KMS-11 (cell line): ENCODE measurements around the gene PAK1IP1.
A peak's percentile ranks its signal among the peaks of the same experiment; 100 is the strongest.

Source experiments
- H2AFZ ChIP-seq: fragments of 200-600 bp; sonication (generic); 2 replicates; pipeline ENCODE4 v1.6.1; 2016; ENCODE audit warnings: antibody characterized with exemption, mixed run types, low read depth
- H3K27ac ChIP-seq: fragments of 200-600 bp; sonication (generic); 2 replicates; pipeline ENCODE4 v1.6.1; 2016; ENCODE audit warnings: mild to moderate bottlenecking, mixed run types
- H3K27me3 ChIP-seq: fragments of 200-600 bp; sonication (generic); 2 replicates; pipeline ENCODE4 v1.6.1; 2017; ENCODE audit warnings: mild to moderate bottlenecking, low read depth, mixed run types, moderate library complexity; ENCODE audit not compliant: insufficient read depth
- H3K36me3 ChIP-seq: fragments of 200-600 bp; sonication (generic); 2 replicates; pipeline ENCODE4 v1.6.1; 2017; ENCODE audit warnings: mild to moderate bottlenecking, mixed run types; ENCODE audit not compliant: insufficient read depth
- H3K4me1 ChIP-seq: fragments of 200-600 bp; sonication (generic); 2 replicates; pipeline ENCODE4 v1.6.1; 2016; ENCODE audit warnings: mild to moderate bottlenecking, low read depth, mixed run types; ENCODE audit not compliant: poor library complexity, severe bottlenecking
- H3K4me2 ChIP-seq: fragments of 200-600 bp; sonication (generic); 2 replicates; pipeline ENCODE4 v1.7.0; 2016; ENCODE audit warnings: mild to moderate bottlenecking, mixed run types
- H3K4me3 ChIP-seq: fragments of 200-600 bp; sonication (generic); IDR thresholded peaks from 2 replicates; pipeline ENCODE4 v1.6.1; 2017; ENCODE audit warnings: low read depth, low read length, mixed read lengths; ENCODE audit not compliant: insufficient read depth
- H3K79me2 ChIP-seq: fragments of 200-600 bp; sonication (generic); 2 replicates; pipeline ENCODE4 v1.6.1; 2016; ENCODE audit warnings: low read depth, mixed run types; ENCODE audit not compliant: insufficient read depth
- H3K9ac ChIP-seq: fragments of 200-600 bp; sonication (generic); 2 replicates; pipeline ENCODE4 v1.6.1; 2016; ENCODE audit warnings: mild to moderate bottlenecking, mixed run types
- H4K20me1 ChIP-seq: fragments of 200-600 bp; sonication (generic); 2 replicates; pipeline ENCODE4 v1.6.1; 2016; ENCODE audit warnings: mild to moderate bottlenecking, mixed run types; ENCODE audit not compliant: insufficient read depth
- TF ChIP-seq, protein P1 (sequence below): fragments of 200-600 bp; sonication (generic); conservative IDR thresholded peaks from 2 replicates; pipeline ENCODE4 v1.6.1; 2017; ENCODE audit warnings: low read depth, mild to moderate bottlenecking, antibody characterized with exemption, low read length, moderate library complexity, mixed read lengths

PAK1IP1 gene

DNA sequence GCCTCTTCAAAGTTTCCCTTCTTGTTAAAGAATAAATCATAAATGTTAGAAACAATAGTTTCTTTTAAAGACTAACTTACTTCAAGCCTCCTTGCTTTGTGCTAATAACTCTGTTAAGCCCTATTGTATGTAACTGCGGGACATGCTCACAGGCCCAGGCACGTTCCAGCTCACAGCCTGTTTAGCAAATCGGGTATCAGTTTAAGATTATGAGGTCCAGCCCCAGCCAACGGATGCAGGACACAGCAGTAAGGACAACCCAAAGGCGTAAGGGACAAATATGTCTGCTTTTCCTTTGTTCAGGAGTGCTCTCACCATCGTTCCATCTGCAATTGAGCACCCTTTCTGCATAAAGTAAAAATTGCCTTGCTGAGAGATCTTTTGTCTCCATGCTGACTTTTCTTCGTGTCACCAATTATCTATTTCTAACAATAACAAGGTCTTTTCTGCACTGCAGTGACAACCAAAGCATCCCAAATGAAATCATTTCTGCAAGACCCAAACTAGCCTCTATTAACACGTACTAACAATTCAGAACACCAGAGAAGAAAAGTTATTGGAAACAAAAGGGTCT lies 1.7 kb upstream of the PAK1IP1 start:
- peaks cover 24% of the 10 kb centered on the region for H3K4me1 ChIP-seq
- H2AFZ ChIP-seq, result no peak overlapping the region
- H4K20me1 ChIP-seq, result no peaks in the 10 kb centered on the region
- no peak overlapping the region for H3K27ac ChIP-seq
- no peak overlapping the region for H3K4me3 ChIP-seq
- 0 out of 2 replicates have a peak, but pooled peaks cover 3% of the 10 kb centered on the region for H3K36me3 ChIP-seq
- TF ChIP-seq, protein P1, sequence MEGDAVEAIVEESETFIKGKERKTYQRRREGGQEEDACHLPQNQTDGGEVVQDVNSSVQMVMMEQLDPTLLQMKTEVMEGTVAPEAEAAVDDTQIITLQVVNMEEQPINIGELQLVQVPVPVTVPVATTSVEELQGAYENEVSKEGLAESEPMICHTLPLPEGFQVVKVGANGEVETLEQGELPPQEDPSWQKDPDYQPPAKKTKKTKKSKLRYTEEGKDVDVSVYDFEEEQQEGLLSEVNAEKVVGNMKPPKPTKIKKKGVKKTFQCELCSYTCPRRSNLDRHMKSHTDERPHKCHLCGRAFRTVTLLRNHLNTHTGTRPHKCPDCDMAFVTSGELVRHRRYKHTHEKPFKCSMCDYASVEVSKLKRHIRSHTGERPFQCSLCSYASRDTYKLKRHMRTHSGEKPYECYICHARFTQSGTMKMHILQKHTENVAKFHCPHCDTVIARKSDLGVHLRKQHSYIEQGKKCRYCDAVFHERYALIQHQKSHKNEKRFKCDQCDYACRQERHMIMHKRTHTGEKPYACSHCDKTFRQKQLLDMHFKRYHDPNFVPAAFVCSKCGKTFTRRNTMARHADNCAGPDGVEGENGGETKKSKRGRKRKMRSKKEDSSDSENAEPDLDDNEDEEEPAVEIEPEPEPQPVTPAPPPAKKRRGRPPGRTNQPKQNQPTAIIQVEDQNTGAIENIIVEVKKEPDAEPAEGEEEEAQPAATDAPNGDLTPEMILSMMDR, result no peak
- peak overlapping the region; percentile 84 for H3K4me2 ChIP-seq
- no peaks in the 10 kb centered on the region for H3K27me3 ChIP-seq
- no peak overlapping the region for H3K9ac ChIP-seq
- H3K79me2 ChIP-seq, result peaks cover 39% of the 10 kb centered on the region

DNA sequence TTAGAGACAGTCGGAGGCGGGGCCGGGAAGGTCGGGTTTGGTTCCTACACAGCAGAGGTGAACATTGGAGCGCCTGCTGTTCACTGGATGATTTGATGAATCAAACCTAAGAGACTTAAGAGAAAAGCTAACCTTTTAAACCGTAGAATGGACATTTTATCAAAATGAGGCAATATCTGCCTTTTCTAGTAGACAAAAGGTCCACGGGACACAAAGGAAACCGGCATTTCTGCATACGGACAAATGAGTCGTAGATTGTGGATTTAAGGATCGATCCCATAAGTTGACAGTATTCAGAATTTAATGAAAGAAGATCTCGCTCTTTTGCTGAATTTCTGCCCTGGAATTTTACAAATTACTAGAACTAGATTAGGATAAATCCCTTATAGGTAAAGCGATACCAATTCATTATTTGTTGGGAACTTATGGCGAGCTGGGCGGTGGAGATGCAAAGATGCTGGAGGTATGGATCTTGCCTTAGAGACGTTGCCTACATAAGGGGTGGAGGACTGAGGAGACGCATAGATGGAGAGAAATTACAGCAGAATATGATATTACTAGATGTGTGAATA lies 400 bp downstream of the PAK1IP1 start:
- peak overlapping the region; percentile 79 for H2AFZ ChIP-seq

DNA sequence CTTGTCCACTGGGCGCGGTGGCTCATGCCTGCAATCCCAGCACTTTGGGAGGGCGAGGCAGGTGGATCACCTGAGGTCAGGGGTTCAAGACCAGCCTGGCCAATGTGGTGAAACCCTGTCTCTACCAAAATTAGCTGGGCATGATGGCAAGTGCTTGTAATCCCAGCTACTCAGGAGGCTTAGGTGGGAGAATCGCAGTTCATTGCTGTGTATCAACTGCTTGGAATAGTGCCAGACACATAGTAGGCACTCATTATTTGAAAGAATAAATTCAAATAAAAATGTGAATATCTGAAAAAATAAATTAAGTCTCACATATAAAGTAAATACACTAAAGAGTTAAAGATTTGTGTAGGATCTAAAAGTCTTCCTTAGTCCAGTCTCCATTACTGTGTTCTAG lies 1.9 kb downstream of the PAK1IP1 start:
- H3K9ac ChIP-seq, result no peak overlapping the region; the same call in 1 of the 2 replicates
- H2AFZ ChIP-seq, result no peak overlapping the region
- peaks cover 46% of the 10 kb centered on the region for H3K79me2 ChIP-seq
- H3K4me1 ChIP-seq, result peaks cover 34% of the 10 kb centered on the region
- H3K27ac ChIP-seq, result no peak overlapping the region
- TF ChIP-seq, protein P1, result no peak
- H3K36me3 ChIP-seq, result peaks cover 3% of the 10 kb centered on the region; the same call in 1 of the 2 replicates
- H3K27me3 ChIP-seq, result no peaks in the 10 kb centered on the region
- no peaks in the 10 kb centered on the region for H4K20me1 ChIP-seq
- no peak overlapping the region for H3K4me3 ChIP-seq
- H3K4me2 ChIP-seq, result peak overlapping the region; percentile 88

More for the DNA sequence above, 400 bp downstream of the PAK1IP1 start:
- H3K79me2 ChIP-seq, result peaks cover 46% of the 10 kb centered on the region
- peaks cover 3% of the 10 kb centered on the region; the same call in 1 of the 2 replicates for H3K36me3 ChIP-seq
- no peaks in the 10 kb centered on the region for H3K27me3 ChIP-seq
- H3K9ac ChIP-seq, result peak overlapping the region; percentile 89
- peak overlapping the region; percentile 89 for H3K27ac ChIP-seq
- TF ChIP-seq, protein P1, result no peak
- H4K20me1 ChIP-seq, result no peaks in the 10 kb centered on the region
- H3K4me3 ChIP-seq, result peak overlapping the region; percentile 24
- H3K4me2 ChIP-seq, result peak overlapping the region; percentile 88
- peaks cover 24% of the 10 kb centered on the region for H3K4me1 ChIP-seq

DNA sequence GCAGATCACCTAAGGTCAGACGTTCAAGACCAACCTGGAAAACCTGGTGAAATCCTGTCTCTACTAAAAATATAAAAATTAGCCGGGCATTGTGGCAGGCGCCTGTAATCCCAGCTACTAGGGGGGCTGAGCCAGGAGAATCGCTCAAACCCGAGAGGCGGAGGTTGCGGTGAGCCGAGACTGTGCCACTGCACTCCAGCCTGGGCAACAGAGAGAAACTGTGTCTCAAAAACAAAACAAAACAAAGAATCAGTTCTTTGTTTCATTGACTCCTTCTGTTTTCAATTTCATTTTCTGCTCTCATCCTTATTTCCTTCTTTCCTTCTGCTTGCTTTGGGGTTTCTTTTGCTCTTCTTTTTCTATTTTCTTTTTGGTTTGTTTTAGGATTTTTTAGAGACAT lies 19.2 kb downstream of the PAK1IP1 start:
- no peak overlapping the region for H3K4me3 ChIP-seq
- H3K79me2 ChIP-seq, result no peaks in the 10 kb centered on the region
- no peaks in the 10 kb centered on the region for H4K20me1 ChIP-seq
- H3K27ac ChIP-seq, result peak overlapping the region; percentile 81
- peak overlapping the region; percentile 75 for H2AFZ ChIP-seq
- no peaks in the 10 kb centered on the region for H3K27me3 ChIP-seq
- TF ChIP-seq, protein P1, result no peak
- H3K4me1 ChIP-seq, result peaks cover 41% of the 10 kb centered on the region
- peak overlapping the region; percentile 71 for H3K9ac ChIP-seq
- H3K36me3 ChIP-seq, result peaks cover 1% of the 10 kb centered on the region; the same call in 1 of the 2 replicates
- H3K4me2 ChIP-seq, result peak overlapping the region; percentile 79
